Endometrium (tissue), 2 donors: ENCODE data around the gene HDAC5.
"Not testable (repeated sequence)": the region's sequence is repeated elsewhere in the genome, so short reads cannot be mapped to it uniquely, and the experiment has no call there.

ENCODE experiments used
- FAIRE-seq: peaks from 2 replicates; lab custom pipeline; 2012; peaks lifted over from hg19 to GRCh38; lab: Jason Lieb, UNC
- donor health status: control.
- donor health status: control.

The HDAC5 gene

GRCh38 chr17:44133918-44134476 lies 10.6 kb upstream of the HDAC5 start:
- no peak for FAIRE-seq

DNA sequence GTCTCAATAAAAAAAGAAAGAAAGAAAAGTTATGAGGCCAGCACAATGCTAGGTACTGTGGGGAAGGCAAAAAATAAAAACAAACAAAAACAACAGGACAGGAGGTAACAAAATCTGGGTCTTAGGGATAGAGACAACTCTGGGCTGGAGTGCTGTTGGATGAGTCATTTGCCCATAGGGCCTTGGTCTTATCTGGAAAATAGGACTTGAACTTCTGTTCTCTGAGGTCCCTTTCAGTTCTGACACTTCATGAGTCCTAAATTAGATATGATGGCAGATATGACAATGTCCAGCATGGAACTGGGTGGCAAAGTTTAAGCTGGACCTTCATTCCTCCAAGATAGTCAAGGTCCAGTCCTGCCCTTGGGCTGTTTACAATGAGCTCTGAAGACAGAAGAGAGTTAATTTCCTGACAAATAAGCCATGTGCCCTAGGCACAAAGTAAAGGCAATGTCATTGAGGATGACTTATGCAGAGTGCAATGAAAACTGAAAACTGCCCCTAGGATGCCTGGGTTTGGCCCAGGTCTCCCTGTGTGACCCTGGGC lies 8.9 kb upstream of the HDAC5 start:
- FAIRE-seq = no peak

GRCh38 chr17:44131372-44131771 lies 7.9 kb upstream of the HDAC5 start:
- not testable (repeated sequence) for FAIRE-seq

GRCh38 chr17:44130693-44131349 lies 7.4 kb upstream of the HDAC5 start:
- FAIRE-seq = no peak

GRCh38 chr17:44128383-44128782 lies 4.9 kb upstream of the HDAC5 start:
- no peak for FAIRE-seq

DNA sequence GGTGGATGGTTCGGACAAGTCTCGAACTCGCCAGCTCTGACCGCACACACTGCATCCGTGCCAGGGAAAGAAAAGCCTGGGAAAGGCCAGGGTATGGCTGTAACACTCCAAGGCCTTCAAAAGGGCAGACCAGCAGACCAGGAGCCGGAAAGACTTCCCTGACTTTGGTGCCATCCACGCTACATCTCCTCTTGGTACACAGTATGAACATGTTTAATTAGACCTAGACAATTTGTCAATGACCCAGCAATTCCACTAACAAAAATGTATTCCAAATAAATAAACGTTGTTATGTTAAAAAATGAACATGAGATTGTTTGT lies 637 bp upstream of the HDAC5 start:
- FAIRE-seq = no peak

DNA sequence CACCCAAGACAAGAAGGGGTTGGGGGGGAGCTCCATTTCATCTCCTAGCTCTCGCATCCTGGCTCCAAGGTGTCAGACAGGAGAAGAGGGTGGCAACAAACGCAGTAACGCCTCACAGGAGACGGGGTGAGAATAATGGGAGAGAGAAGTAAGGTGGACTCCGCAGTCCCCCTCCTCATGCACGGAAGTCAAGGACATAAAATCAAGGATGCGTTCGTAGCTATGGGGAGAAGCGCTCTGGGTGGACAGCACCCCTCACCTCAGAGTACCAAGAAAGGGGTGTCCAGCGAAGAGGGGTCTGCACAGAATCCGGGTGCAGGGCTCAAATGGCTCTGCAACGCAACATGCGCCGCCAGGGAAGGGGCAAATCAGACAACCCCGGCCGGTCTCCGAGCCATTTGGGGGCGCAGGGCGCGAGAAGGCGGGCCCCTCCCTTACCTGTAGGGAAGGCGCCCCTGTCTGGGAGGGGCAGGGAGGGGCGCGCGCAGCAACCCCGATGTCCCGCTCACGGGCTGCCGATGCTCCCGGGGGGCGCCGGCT lies 555 bp downstream of the HDAC5 start:
- FAIRE-seq = no peak

DNA sequence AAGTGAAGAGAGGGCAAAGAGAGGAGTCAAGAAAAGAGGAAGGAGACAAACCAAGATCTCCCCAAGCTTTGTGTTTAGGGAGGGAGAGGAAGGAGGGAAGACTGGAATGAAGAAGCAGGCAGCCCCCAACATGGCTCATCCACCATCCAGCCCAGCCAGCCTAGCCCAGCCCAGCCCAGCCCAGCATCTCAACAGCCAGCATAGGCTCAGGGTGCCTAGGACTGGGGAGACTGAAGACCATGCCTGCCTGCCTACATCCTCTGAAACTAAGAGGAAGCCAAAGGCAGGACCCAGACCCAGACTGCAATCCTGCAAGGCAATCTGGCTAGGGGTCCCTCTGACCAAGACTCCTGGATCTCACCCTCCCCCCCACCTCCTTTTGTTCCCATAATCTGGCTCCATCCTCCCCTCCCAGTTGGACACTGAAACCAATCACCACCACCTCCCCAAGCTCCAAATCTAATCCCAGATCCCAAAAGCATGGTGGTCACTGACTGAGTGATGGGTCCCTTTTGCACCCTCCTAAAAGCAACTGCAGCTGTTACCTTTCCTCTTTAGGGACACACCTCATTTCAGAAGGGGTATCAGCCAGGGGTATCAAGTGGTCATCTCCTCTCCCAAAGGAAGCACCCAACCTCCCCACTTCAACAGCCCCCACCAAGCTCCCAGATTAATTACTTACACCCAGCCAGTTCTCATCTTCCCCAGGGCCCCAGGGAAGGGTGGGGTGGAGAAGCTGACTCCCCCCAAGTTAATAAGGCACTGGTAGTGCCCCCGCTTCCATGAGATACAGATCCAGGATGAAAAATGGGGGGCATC lies 1.2 kb downstream of the HDAC5 start:
- no peak for FAIRE-seq

DNA sequence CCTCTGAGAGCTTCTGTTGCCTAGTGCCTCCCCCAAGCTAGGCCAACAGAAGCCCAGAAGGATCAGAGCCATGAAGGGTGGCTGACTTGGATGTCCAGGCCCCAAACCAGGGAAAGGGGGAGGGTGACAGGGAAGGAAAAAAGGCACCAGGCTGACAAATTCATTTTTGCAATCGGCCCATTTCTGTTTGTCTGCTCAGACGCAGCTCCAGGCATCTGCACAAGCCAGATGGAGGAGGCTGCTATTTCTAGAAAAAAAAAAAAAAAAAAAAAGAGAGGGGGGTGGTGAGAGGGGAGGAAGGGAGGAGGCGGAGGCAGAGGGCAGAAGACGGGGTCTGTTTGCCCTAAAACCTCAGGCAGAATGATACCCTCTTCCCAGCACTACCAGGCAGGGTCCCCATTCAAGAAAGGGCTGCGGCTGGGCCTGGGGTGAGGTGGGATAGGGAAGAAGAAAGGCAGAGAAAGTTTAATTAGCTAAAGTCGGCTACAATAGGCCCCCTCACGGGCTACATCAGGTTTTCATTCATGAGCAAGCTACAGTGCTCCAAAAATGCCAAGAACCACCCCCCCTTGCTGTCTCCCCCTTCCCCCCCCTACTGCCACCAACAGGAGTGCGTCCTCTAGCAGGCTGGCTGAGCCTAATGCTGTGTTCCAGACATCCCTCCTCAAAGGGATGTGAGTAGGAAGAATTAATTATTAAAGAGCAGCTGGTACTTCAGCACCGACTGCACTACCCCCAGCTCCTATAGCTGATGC lies 2.4 kb downstream of the HDAC5 start:
- no peak for FAIRE-seq

DNA sequence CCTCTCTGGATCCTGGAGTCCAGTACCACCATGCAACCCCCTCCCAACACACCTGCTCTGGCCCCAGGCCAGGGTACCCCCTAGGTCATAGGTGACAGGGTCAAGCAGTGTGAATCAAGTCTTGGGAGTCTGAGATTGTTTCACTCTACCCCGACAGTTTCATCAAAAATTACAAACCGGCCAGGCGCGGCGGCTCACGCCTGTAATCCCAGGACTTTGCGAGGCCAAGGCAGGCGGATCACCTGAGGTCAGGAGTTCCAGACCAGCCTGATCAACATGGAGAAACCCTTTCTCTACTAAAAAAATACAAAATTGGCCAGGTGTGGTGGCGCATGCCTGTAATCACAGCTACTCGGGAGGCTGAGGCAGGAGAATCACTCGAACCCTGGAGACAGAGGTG lies 3.2 kb downstream of the HDAC5 start:
- not testable (repeated sequence) for FAIRE-seq

DNA sequence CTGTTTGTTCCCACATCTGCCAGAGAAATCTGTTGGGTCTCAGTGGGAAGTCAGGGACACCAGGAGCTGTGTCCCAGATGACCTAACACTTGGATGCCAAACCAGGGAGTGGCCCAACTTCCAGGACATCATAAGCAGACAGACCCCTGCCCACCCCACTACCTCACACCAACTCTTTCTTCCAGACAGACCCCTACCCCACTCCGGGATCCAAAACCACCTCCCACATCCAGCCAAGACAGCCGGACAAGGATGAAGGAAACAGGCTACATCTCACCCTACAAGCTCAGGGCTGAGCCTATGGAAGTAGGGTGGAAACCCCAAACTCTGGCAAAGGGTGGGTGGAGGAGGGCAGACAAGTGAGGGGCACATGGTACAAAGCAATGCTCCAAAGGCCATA lies 3.6 kb downstream of the HDAC5 start:
- no peak for FAIRE-seq

DNA sequence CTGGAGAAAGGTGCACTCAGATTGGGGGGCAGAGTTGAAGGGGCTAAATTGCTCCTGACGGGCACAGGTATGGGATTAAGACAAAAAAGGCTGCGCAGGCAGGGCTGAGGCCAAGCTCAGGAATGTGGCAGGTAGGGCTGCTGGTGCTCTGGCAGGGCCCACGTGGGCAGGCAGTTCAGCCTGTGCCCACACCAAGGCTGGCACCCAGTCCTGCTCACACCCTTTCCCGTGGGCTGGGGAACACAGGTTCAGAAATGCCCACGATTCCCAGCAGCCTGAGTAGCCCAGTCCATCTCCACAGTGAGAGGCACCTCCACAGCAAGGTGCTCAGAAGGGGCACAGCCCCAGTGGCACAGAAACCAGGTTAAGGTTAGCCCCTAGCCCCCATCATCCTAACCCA lies 4.4 kb downstream of the HDAC5 start:
- no peak for FAIRE-seq

DNA sequence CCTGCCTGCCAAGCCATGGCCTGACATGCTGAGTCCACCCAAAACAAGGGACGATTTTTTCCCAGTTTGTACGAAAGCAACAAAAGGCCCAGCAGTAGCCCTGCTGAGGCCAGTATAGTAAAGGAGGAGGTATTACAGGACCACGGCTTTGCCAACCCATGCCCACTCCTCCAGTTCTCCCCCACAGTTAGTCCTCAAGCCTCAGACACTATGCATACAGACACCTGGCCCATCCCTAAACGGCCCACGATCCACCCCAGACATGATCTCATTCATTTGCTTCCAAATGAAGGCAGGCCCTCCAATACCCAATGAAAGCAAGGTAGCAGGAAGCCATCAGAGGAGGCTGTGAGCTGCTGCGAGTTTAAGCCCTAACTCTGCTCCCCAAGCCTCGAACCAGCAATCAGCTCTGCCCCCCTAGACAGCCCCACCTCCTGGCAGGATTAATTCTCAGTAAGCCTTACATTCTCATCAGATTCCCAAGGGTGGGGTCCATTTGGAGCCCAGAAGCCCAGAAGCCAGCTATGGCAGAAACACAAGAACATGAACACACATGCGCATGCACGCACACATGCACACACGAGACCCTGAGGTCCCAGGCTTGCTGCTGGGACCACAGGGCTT lies 4.9 kb downstream of the HDAC5 start:
- FAIRE-seq = no peak

GRCh38 chr17:44117351-44117750 lies 6.1 kb downstream of the HDAC5 start:
- no peak for FAIRE-seq

DNA sequence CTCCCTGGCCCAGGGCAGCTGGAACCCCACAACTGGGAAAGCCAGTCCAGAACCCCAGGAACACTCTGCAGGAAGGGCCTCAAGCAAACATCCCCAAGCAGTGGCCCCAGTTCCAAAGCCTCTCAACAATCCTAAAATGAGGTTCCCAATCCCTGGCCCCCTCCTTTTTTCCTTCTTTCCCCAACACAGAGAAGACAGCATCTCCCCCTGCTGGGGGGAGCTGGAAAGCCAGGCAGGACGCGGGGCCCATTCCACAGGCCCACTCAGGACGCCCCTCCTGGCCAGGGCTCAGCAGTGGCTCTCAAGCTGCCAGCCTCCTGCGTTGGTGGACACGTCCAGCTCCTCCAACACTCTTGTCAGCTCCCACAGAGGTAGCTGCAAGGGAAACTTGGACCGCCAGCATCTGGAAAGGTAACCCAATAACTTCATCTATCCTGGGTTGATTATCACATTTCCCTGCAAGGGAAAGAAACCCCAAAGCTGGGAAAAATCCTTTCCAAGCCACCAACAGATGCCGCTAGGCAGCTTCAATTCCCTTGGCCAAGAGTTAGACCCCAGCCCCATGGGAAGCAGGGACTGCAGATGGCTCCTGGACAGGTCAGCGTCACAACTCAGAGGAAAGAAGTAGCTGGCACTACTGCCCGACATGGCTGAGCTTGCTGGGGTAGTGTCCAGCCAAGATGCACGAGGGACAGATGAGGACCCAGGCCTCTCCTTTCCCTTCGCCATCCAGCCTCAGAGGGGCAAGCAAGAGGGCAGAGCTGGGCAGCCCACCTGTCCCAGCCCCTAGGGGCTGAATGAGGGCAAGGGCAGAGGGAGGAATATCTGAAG lies 7.6 kb downstream of the HDAC5 start:
- FAIRE-seq = no peak

- FAIRE-seq = no peak
Observed at GRCh38 chr17:44113868-44114840, 9.3 kb downstream of the HDAC5 start.

- no peak for FAIRE-seq
Observed at GRCh38 chr17:44113382-44113781, 10.1 kb downstream of the HDAC5 start.

DNA sequence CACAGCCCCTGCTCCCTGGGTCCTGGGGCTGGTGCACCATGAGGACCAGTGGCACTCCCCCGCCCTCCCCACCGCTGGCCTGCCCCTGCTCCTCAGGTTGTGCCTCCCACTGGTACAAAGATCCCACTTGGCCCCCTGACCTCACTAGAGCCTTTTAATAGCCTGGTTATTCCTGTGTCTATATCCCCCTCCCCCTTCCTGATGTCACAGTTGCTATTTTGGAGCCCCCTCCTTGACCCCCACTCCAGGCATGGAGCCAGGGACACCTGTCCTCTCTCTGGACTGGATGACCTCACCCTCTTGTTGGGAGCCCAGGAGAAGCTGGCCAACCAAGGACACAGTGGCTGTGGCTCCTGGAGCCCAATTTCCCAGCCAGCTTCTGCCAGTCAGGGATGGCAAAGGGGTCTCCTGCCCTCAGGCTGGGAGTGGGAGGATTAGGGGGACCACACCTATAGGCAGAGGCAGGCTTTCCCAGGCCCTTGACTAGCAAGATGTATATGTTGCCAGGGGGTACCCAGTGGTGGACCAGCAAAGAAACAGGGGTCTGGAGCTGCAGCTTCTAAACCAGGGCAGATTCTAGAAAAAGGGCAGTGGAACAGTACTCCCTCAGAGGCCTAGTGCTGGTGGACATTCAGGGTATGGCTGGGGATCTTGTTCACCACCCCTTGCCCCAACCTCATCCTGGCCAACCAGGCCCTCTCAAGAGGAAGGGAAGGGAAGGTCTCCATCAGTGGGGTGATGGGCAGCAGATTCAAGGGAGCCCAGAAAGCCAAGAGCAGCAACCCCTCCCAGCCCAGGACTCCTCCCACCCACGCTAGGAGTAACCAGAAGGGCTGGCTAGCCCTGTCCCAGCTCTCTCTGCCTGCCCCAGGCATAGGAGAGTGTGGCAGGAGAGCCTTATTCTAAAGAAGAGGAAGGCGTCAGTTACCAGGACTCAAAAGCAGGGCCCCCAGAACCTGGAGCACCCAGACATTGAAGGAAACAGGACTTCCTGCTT lies 10.9 kb downstream of the HDAC5 start:
- FAIRE-seq = no peak
